ENCODE measurements around the gene ERN1. TPM values are rescaled to one million over a fixed set of nuclear protein-coding genes. Genes with fewer than 3 reads are reported as not detected.

The ERN1 gene
- total and polyA plus RNA-seq, 2 of the 13 experiments (the other 11 are each of a cell fraction or from before 2014, with no cell fraction given), result 6.0 to 12.7 TPM

DNA sequence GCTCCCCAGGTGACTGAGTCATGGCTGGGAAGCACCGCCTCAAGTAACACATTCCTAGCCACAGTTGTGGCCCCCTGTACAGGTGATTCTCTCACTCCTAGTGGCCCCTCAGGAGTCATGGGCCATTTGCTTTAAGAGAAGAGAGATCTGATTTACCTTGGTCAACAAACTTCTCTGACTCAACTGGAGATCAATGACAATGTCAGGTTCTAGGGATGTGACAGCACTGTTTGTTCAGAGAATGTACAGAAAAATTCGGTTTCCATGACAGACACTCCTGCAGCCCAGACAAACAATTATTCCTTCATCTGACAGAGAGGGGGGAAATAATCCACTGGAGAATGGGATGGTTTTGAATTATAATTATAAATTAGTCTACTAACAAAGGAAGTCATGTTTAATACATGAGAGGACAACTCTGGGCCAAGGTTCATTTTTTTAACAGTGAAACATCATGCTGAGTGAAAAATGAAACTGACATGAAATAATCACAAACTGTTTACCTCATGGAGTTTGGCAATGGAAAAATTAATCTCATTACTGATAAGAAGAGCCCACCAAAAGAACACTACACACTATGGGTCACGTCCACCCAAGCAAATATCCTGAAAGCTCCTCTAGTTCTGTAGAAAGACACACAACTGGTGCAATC lies 9.7 kb downstream of the ERN1 start (continued):
- TF ChIP-seq HOXA5 (CRISPR knock-in tag; IDR thresholded peaks at IDR 0.05) (0 out of 2 replicates have a peak, but pooled peaks have one; percentile 50), TEAD3 (CRISPR knock-in tag; optimal IDR thresholded peaks at IDR 0.05; ENCODE audit: borderline replicate concordance) (peak; percentile 33), THAP11 (CRISPR knock-in tag; IDR thresholded peaks at IDR 0.05) (peak; percentile 19; the same call in 1 of the 2 replicates), MAF1 (CRISPR knock-in tag; IDR thresholded peaks at IDR 0.05; ENCODE audit: borderline replicate concordance) (no peak), MTF2 (CRISPR knock-in tag; IDR thresholded peaks at IDR 0.05; ENCODE audit: borderline replicate concordance) (no peak), JUN (CRISPR knock-in tag; IDR thresholded peaks at IDR 0.05) (0 out of 2 replicates have a peak, but pooled peaks have one; percentile 41), ETV5 (CRISPR knock-in tag; IDR thresholded peaks at IDR 0.05; ENCODE audit: borderline replicate concordance) (peak; percentile 31; the same call in 1 of the 2 replicates), FOXA3 (CRISPR knock-in tag; IDR thresholded peaks at IDR 0.05) (peak; percentile 93), IRX3 (CRISPR knock-in tag; IDR thresholded peaks at IDR 0.05; ENCODE audit: borderline replicate concordance, low read depth) (no peak), KMT2B (CRISPR knock-in tag; IDR thresholded peaks at IDR 0.05) (0 out of 2 replicates have a peak, but pooled peaks have one; percentile 33), PPARG (CRISPR knock-in tag; conservative IDR thresholded peaks at IDR 0.05) (no peak), HNRNPUL1 (IDR thresholded peaks at IDR 0.05; ENCODE audit: low read depth, low read length) (no peak), HNF4A (CRISPR knock-in tag; IDR thresholded peaks at IDR 0.05) (no peak), RFX3 (CRISPR knock-in tag; IDR thresholded peaks at IDR 0.05) (no peak), NCOA2 (CRISPR knock-in tag; IDR thresholded peaks at IDR 0.05) (peak; percentile 24; the same call in 1 of the 2 replicates), ZNF644 (CRISPR knock-in tag; IDR thresholded peaks at IDR 0.05; ENCODE audit: low read depth) (peak; percentile 68), LCORL (IDR thresholded peaks at IDR 0.05) (no peak), LCORL (CRISPR knock-in tag; IDR thresholded peaks at IDR 0.05) (0 out of 2 replicates have a peak, but pooled peaks have one; percentile 36)
- TF ChIP-seq, protein P1, sequence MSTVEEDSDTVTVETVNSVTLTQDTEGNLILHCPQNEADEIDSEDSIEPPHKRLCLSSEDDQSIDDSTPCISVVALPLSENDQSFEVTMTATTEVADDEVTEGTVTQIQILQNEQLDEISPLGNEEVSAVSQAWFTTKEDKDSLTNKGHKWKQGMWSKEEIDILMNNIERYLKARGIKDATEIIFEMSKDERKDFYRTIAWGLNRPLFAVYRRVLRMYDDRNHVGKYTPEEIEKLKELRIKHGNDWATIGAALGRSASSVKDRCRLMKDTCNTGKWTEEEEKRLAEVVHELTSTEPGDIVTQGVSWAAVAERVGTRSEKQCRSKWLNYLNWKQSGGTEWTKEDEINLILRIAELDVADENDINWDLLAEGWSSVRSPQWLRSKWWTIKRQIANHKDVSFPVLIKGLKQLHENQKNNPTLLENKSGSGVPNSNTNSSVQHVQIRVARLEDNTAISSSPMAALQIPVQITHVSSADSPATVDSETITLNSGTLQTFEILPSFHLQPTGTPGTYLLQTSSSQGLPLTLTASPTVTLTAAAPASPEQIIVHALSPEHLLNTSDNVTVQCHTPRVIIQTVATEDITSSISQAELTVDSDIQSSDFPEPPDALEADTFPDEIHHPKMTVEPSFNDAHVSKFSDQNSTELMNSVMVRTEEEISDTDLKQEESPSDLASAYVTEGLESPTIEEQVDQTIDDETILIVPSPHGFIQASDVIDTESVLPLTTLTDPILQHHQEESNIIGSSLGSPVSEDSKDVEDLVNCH (CRISPR knock-in tag; IDR thresholded peaks at IDR 0.05), result no peak
- TF ChIP-seq, protein P2, sequence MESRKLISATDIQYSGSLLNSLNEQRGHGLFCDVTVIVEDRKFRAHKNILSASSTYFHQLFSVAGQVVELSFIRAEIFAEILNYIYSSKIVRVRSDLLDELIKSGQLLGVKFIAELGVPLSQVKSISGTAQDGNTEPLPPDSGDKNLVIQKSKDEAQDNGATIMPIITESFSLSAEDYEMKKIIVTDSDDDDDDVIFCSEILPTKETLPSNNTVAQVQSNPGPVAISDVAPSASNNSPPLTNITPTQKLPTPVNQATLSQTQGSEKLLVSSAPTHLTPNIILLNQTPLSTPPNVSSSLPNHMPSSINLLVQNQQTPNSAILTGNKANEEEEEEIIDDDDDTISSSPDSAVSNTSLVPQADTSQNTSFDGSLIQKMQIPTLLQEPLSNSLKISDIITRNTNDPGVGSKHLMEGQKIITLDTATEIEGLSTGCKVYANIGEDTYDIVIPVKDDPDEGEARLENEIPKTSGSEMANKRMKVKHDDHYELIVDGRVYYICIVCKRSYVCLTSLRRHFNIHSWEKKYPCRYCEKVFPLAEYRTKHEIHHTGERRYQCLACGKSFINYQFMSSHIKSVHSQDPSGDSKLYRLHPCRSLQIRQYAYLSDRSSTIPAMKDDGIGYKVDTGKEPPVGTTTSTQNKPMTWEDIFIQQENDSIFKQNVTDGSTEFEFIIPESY (CRISPR knock-in tag; IDR thresholded peaks at IDR 0.05), result peak; percentile 22; the same call in 1 of the 2 replicates
- TF ChIP-seq, protein P3, sequence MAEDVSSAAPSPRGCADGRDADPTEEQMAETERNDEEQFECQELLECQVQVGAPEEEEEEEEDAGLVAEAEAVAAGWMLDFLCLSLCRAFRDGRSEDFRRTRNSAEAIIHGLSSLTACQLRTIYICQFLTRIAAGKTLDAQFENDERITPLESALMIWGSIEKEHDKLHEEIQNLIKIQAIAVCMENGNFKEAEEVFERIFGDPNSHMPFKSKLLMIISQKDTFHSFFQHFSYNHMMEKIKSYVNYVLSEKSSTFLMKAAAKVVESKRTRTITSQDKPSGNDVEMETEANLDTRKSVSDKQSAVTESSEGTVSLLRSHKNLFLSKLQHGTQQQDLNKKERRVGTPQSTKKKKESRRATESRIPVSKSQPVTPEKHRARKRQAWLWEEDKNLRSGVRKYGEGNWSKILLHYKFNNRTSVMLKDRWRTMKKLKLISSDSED (CRISPR knock-in tag; IDR thresholded peaks at IDR 0.05), result no peak
- TF ChIP-seq, protein P4, sequence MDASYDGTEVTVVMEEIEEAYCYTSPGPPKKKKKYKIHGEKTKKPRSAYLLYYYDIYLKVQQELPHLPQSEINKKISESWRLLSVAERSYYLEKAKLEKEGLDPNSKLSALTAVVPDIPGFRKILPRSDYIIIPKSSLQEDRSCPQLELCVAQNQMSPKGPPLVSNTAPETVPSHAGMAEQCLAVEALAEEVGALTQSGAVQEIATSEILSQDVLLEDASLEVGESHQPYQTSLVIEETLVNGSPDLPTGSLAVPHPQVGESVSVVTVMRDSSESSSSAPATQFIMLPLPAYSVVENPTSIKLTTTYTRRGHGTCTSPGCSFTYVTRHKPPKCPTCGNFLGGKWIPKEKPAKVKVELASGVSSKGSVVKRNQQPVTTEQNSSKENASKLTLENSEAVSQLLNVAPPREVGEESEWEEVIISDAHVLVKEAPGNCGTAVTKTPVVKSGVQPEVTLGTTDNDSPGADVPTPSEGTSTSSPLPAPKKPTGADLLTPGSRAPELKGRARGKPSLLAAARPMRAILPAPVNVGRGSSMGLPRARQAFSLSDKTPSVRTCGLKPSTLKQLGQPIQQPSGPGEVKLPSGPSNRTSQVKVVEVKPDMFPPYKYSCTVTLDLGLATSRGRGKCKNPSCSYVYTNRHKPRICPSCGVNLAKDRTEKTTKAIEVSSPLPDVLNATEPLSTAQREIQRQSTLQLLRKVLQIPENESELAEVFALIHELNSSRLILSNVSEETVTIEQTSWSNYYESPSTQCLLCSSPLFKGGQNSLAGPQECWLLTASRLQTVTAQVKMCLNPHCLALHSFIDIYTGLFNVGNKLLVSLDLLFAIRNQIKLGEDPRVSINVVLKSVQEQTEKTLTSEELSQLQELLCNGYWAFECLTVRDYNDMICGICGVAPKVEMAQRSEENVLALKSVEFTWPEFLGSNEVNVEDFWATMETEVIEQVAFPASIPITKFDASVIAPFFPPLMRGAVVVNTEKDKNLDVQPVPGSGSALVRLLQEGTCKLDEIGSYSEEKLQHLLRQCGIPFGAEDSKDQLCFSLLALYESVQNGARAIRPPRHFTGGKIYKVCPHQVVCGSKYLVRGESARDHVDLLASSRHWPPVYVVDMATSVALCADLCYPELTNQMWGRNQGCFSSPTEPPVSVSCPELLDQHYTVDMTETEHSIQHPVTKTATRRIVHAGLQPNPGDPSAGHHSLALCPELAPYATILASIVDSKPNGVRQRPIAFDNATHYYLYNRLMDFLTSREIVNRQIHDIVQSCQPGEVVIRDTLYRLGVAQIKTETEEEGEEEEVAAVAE (CRISPR knock-in tag; IDR thresholded peaks at IDR 0.05; ENCODE audit: borderline replicate concordance), result peak; percentile 53; the same call in 1 of the 2 replicates

Measured in HepG2 (cell line).